AG09319 (cell line): ENCODE results near the gene NFIB.

Source experiments
- DNase-seq: peaks from one replicate; pipeline ENCODE4 v3.0.0-alpha.2; 2010; ENCODE audit warnings: low read depth; ENCODE audit errors: extremely low read depth
- CTCF ChIP-seq: IDR thresholded peaks from 2 replicates; pipeline ENCODE4 v1.5.1; 2011; ENCODE audit warnings: low read depth, mild to moderate bottlenecking, inconsistent platforms, low read length, moderate library complexity

The NFIB gene

GRCh38 chr9:14226855-14227532, 86.9 kb downstream of the NFIB start:
- DNase-seq = no peak
- no peak for TF ChIP-seq CTCF

- no peak for DNase-seq
- no peak for TF ChIP-seq CTCF
Measured at GRCh38 chr9:14223081-14223480, 90.9 kb downstream of the NFIB start.

GRCh38 chr9:14222149-14222835, 91.6 kb downstream of the NFIB start:
- no peak for TF ChIP-seq CTCF
- DNase-seq = no peak

GRCh38 chr9:14221558-14221957, 92.4 kb downstream of the NFIB start:
- TF ChIP-seq CTCF = no peak
- DNase-seq = no peak

- no peak for TF ChIP-seq CTCF
- no peak for DNase-seq
Measured at GRCh38 chr9:14221119-14221518, 92.8 kb downstream of the NFIB start.

GRCh38 chr9:14220256-14220655, 93.7 kb downstream of the NFIB start:
- DNase-seq = no peak
- no peak for TF ChIP-seq CTCF

- no peak for TF ChIP-seq CTCF
- DNase-seq = no peak
Measured at GRCh38 chr9:14219850-14220249, 94.1 kb downstream of the NFIB start.
